ENCODE results near the gene MGAT1.
"Not testable (repeated sequence)": the region's sequence is repeated elsewhere in the genome, so short reads cannot be mapped to it uniquely, and the experiment has no call there.

DNA sequence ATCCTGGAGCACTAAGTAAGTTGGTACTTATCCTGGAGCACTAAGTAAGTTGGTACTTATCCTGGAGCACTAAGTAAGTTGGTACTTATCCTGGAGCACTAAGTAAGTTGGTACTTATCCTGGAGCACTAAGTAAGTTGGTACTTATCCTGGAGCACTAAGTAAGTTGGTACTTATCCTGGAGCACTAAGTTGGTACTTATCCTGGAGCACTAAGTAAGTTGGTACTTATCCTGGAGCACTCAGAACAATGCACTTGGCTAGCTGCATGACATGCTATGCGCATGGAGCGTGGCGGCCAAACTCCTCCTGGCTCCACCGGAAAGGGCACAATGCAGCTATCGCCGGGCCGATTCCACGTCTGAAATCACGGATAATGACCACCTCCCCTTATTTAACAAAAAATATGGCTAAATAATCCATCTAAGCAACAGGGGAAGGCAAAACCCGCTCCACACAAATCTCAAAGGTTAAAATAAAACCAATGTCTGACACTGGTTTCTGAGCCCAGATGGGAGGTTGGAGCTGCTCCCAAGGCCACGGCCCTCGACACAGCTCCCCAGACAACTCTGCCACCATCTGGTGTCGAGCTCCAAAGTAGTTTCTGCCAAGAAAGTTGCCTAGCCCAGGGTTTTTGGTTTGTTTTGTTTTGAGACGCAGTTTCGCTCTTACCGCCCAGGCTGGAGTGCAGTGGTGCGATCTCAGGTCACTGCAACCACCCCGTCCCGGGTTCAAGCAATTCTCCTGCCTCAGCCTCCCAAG, 13.8 kb downstream of the MGAT1 start:
- not testable (repeated sequence) for TF ChIP-seq CTCF, POLR2A (IDR thresholded peaks at IDR 0.05)

Data from lower leg skin (tissue), 3 donors.